A673 (cell line): ENCODE data around the gene PEPD.

Experiments
- CTCF ChIP-seq: fragments of 300-800, 200-600 bp; sonication (generic); conservative IDR thresholded peaks from 2 replicates; pipeline ENCODE4 v1.5.1; 2017; ENCODE audit warnings: low read depth, mild to moderate bottlenecking, antibody characterized with exemption, low read length, moderate library complexity, mixed read lengths
- EZH2 ChIP-seq: fragments of 200-600 bp; sonication (generic); IDR thresholded peaks from 2 replicates; pipeline ENCODE4 v1.6.1; 2017; ENCODE audit warnings: borderline replicate concordance, low read depth, mild to moderate bottlenecking, mixed read lengths, antibody characterized with exemption, low read length; ENCODE audit not compliant: poor library complexity, severe bottlenecking

- TF ChIP-seq CTCF (no peak), EZH2 (no peak)
Measured at GRCh38 chr19:33404506-33405253, 116.9 kb downstream of the PEPD start.
